ENCODE data around the gene STK32A.

The STK32A gene

DNA sequence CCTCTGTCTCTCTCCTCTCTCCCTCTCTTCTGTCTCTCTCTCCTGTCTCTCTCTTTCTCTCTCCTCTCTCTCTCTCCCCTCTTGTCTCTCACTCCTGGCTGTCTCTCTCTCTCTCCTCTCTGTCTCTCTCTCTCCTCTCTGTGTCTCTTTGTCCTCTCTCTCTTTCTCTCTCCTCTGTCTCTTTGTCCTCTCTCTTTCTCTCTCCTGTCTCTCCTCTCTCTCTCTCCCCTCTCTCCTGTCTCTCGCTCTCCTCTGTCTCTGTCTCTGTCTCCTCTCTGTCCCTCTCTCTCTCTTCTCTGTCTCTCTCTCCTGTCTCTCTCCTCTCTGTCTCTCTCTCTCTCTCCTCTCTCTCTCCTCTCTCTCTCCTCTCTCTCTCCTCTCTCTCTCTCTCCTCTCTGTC lies 25.0 kb downstream of the STK32A start:
- DNase-seq (ENCODE audit: low read depth in 2 of 2): no peak

DNA sequence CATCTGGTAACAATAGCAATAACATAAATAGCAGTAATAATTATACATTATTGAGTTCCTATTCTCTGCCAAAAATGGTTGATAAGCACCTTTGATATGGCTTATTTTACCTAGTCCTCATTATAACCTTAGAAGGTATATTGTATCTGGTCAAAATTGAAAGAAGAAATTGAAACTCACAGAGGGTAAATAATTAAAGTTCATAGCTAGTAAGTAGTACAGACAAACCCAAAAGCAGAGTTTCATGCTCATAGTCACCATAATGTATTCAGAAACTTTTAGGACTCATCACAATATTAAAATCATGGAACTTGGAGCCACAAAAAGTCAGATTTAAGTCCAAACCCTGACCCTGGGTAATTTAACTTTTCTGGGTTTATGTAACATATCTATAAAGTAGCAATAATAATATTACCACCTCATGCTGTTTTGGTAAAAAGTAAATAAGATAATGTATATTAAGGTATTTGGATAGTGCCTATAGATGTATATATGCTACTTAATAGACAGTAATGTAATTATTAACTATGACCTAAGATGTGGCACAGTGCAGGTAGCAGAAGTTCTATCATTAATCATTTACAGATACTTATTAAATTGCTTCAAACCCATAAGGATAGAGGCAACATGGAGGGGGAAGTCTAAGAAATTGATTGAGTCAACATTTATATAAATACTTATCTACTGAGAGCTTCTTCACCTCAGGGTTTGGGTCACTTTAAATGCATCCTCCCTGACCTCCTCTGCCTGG lies 32.4 kb downstream of the STK32A start:
- no peak for DNase-seq (ENCODE audit: low read depth in 2 of 2)

- DNase-seq (ENCODE audit: low read depth in 2 of 2): no peak
These were observed 41.7 kb downstream of the STK32A start for GRCh38 chr5:147276497-147276896.

DNA sequence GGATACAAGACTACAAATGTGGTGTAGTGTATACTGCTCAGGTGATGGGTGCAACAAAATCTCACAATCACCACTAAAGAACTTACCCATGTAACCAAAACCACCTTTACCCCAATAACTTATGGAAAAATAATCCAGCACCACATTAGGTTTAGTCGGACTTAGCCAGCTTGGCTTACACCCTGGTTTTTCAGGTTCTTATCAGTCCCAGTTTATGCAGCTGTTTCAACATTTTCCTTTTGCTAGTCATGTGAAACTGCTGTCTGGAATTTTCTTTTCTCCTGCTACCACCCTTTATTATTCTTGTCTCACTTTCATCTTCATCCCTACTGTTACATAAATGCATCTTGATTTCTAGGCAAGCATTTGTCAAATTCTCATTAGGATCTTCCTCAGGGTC lies 51.5 kb downstream of the STK32A start:
- no peak for DNase-seq (ENCODE audit: low read depth in 2 of 2)

DNA sequence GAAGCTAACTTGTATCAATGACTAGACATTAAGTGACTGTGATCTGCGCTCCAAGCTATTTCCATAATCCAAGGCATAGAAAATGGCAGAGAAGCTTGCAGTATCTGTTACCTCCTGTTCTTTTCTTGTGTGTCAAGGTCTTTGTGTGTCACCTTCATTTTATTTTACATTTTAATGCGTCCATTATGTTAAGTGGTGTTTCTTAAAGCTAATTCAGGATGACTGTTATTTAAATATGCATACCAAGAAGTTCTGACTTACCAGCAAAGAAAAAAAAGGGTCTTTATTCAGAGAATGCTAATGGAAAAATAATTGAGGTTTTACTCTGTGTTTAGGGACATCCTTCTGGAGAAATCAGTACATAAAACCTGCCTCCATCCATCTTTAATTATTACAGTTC lies 52.3 kb downstream of the STK32A start:
- no peak for DNase-seq (ENCODE audit: low read depth in 2 of 2)

GRCh38 chr5:147290261-147290660 lies 55.4 kb downstream of the STK32A start:
- no peak for DNase-seq (ENCODE audit: low read depth in 2 of 2)

- DNase-seq (ENCODE audit: low read depth in 2 of 2): no peak
These were observed 68.4 kb downstream of the STK32A start for GRCh38 chr5:147303251-147303650.

DNA sequence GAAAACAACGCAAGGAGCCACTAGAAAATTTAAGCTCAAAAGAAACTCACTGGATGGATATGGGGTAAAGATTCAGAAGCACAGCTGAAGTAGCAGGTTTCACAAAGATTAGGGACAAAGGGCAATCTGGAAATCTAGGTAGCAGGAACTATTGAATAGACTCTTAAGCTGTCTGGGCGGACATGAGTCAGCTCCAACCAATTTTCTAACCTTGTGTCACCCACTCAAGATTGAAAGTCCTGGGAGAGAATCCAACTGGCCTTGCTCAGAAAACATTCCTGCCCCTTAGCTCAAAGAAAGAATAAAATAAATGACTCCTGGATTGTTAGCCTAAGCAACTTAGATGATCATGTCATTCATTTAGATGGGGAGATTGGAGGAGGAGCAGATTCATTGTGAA lies 69.2 kb downstream of the STK32A start:
- DNase-seq (ENCODE audit: low read depth in 2 of 2): no peak

GRCh38 chr5:147305147-147305546 lies 70.3 kb downstream of the STK32A start:
- DNase-seq (ENCODE audit: low read depth in 2 of 2): no peak

- no peak for DNase-seq (ENCODE audit: low read depth in 2 of 2)
These were observed 71.5 kb downstream of the STK32A start for GRCh38 chr5:147306351-147306750.

DNA sequence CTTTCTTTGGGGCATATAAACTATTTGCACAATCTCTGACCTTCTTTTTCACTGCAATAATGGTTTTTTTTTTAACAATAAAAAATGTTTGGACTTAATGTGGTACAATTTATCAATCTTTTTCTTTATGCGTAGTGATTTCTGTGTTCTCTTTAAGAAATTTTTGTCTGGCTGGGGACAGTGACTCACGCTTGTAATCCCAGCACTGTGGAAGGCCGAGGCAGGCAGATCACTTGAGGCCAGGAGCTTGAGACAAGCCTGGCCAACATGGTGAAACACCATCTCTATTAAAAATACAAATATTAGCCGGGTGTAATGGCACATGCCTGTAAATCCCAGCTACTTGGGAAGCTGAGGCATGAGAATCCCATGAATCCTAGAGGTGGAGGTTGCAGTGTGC lies 72.3 kb downstream of the STK32A start:
- no peak for DNase-seq (ENCODE audit: low read depth in 2 of 2)

DNA sequence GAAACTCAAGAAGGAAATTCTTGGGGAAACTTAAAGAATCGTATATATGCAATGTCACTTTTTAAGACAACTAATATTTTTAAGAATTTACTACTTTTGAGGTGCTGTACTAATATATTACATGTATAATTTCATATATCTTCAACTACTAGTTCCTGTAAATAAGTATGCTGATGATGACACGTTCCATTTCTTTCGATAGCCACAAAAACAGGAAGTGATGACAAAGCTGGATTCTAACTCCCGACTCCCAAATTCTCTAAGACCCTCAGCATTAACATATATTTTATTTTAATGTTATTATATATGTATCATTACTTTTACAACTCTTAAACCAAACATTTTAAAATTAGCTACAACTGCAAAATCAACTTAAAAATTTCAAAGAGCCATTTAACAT lies 74.8 kb downstream of the STK32A start:
- no peak for DNase-seq (ENCODE audit: low read depth in 2 of 2)

DNA sequence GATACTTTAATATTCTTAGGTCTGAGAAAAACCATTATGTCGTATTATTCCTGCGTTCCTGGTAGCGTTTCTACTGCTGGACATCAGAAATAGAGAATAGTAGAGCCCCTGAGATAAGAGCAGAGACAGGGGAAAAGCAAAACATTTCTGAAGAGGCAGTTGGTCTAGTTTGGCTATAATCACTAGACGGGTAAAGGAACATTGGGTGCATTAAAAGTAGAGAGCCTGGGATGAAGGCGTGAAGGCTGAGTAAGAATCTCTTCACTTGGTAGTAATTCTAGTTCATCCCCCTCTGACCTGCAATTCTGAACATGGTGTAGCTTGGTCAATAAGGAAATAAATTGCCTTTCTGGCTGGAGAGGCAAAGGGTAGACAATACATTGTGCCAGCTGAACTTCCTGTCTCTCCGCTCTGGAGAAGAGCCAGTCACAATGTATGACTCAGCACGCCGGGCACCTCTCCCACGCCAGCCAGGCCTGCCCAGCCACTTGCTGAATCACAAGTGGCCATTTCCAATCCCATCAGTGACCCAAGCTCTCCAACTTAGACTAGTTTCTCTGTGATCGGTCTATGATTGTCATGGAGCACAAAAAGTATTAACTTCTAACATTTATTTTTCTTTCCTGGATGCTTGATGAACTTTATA lies 75.4 kb downstream of the STK32A start:
- no peak for DNase-seq (ENCODE audit: low read depth in 2 of 2)

DNA sequence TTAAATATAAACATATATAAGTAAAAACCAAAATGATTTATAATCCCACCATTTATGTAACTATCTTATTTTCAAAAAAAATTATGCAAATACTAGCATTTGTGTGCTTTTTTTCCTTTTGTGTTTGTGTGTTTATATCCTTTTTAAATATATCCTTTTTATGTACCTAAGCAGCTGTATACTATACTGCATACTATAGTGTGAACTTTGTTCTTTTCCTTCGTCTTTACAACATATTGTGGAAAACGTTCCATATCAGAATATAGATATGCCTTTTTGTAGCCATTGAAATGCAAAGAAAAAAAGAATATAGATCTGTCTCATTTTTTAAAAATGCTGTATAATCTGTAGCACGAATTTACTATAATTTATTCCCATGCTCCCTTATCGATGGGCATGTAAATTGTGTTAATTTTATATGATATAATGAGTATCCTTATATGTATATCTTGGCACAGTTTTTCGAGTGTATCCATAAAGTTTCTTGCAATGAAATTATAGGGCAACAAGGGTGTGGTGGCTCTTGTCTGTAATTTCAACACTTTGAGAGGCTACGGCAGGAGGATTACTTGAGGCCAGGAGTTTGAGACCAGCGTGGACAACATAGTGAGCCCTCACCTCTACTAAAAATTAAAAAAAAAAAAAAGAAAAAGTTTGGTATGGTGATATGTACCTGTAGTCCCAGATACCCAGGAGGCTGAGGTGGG lies 83.3 kb downstream of the STK32A start:
- DNase-seq (ENCODE audit: low read depth in 2 of 2): no peak

GRCh38 chr5:147321569-147321968 lies 86.7 kb downstream of the STK32A start:
- DNase-seq (ENCODE audit: low read depth in 2 of 2): no peak

GRCh38 chr5:147327421-147327820 lies 92.6 kb downstream of the STK32A start:
- DNase-seq (ENCODE audit: low read depth in 2 of 2): no peak

DNA sequence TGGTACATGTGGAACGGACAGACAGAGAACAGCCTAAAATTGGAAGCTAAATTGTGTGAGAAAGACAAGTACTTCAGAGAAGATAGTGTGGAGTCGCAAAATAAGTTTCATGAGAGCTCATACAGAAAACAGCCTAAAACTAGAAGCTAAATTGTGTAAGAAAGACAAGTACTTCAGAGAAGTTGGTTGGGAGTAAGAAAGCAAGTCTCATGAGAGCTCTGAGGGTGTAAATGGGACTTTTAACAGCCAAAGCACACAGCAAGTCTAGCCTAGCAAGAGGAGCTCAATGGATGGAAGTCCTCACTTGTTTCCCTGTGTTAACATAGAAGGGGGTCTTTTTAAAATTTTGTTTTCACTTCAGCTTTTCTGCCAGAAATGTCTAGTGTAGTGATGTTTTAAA lies 93.1 kb downstream of the STK32A start:
- DNase-seq (ENCODE audit: low read depth in 2 of 2): no peak

DNA sequence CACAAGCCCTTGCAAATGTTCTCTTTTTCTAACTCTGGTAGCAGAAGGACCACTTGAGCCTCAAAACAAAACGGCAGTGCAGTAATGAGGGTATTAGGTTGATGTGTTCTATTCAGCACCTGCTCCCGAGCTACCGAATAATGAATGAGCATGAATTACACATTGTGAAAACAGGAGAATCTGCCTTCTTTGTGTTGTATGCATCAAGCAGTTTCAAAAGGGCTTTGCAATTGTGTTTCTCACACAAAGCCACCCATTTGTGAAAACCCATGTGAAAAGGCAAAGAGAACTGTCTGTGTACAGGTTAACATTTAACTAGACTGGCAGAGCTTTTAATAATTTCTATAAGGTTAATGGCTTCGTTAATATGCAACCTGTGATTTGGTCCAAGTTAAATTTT lies 97.8 kb downstream of the STK32A start:
- DNase-seq (ENCODE audit: low read depth in 2 of 2): no peak

DNA sequence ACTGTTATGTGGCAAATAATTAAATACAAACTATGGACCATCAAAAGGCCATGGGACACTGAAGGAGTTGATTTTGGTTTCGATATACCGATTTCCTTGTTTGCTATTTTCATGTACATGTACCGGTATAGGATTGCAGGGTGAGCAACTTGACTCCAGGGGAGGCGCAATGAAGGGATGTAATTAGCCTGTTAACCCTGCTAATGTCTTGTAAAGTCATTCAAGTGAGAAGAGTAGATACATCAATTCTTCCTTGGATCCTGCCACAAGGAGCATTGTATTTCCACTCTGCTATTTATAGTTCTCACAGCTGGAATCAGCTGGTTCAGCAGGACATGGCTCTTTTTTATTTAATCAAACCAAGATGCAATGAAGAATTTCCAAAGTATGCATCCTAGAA lies 102.0 kb downstream of the STK32A start:
- no peak for DNase-seq (ENCODE audit: low read depth in 2 of 2)

- no peak for DNase-seq (ENCODE audit: low read depth in 2 of 2)
These were observed 104.5 kb downstream of the STK32A start for GRCh38 chr5:147339313-147339712.

DNA sequence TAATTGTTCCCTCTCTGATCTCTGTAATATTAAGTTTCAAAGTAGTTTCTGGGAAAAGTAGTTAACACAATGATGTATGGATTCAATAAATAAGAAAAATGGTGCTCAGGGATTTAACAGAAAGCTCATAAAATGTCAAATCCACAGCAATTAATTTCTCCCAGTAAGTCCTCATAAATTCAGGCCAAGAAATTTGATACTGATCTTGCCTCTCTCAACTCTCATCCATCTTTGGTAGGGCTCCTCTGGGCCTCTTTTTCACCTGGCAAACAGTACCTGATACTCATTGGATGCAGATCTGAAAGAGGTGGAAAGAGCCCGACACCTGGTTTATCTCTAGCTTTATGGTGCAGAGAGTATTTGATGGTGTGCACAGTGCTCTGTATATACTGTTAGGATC lies 106.1 kb downstream of the STK32A start:
- DNase-seq (ENCODE audit: low read depth in 2 of 2): no peak

DNA sequence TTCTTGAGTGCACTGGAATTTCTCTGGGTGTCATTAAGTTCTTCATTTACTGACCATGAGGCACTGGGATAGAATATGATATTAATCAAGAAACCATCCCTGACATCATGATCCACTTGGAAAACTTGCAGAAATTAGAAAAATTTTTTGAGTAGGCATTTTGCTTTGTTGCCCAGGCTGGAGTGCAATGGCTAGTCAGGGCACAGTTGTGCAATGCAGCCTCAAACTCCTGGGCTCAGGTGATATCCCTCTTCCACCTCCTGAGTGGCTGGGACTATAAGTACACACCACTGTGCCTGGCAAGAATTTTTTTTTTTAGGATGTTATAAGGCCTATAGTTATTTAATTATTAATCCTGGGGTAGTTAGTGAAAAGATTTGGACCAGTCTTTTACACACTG lies 106.5 kb downstream of the STK32A start:
- DNase-seq (ENCODE audit: low read depth in 2 of 2): no peak

DNA sequence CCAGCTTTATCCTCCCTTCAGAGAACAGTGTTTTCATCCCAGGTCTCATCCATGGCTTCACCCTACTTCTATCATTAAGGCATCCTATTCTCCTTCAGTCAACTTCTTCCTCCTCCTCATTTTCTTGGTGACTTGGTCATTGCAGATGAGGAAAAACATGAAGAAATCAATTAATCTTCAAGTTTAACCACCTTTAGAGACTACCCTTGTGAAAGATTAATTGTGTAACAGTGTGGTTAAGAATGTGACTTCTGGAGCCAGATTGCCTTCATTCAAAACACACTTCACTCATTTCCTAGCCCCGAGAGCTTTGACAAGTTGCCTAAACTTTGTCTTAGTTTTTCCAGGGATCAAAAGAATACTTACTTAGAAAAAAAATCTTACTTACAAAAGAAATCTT lies 110.0 kb downstream of the STK32A start:
- DNase-seq (ENCODE audit: low read depth in 2 of 2): no peak
